H1 (cell line): ENCODE results near the gene LHPP. TPM values are rescaled to one million over a fixed set of nuclear protein-coding genes. Genes with fewer than 3 reads are reported as not detected.

ENCODE experiments used
- CTCF ChIA-PET: fragments of 300-600 bp; sonication (Branson Sonifier 250); formaldehyde crosslinking; loops from one replicate; lab custom pipeline; 2021; ENCODE audit not compliant: partially characterized antibody; lab: Charles Lee
- POLR2A ChIA-PET: fragments of 300-600 bp; sonication (Branson Sonifier 250); formaldehyde crosslinking; loops from one replicate; lab custom pipeline; 2021; ENCODE audit warnings: inconsistent platforms; ENCODE audit not compliant: partially characterized antibody; lab: Charles Lee
- DNase-seq, 2 experiments: peaks; one replicate each; pipeline versions ENCODE4 v3.0.0 to v3.0.0-alpha.2; 2010 to 2022; ENCODE audit warnings: low spot score in 2 of 2, low read depth in 1 of 2, mixed read lengths in 1 of 2
- FAIRE-seq: peaks from 2 replicates; lab custom pipeline; 2011; peaks lifted over from hg19 to GRCh38; lab: Jason Lieb, UNC
- H2AFZ ChIP-seq: 2 replicates; pipeline ENCODE4 v1.8.1; 2012; ENCODE audit warnings: low read length, inconsistent platforms
- H2AK5ac ChIP-seq: 2 replicates; pipeline ENCODE4 v1.6.1; 2013; ENCODE audit warnings: low read depth, low read length
- H2BK120ac ChIP-seq: replicated peaks from 2 replicates; pipeline ENCODE3; 2013; ENCODE audit warnings: low read depth, low read length, inconsistent platforms
- H2BK12ac ChIP-seq: 2 replicates; pipeline ENCODE4 v1.6.1; 2013; ENCODE audit warnings: low read depth, low read length
- H2BK15ac ChIP-seq: 2 replicates; pipeline ENCODE4 v1.6.1; 2013; ENCODE audit warnings: low read length
- H2BK20ac ChIP-seq: 2 replicates; pipeline ENCODE4 v1.6.1; 2013; ENCODE audit warnings: low read length
- H2BK5ac ChIP-seq: 2 replicates; pipeline ENCODE4 v1.6.1; 2013; ENCODE audit warnings: low read depth, low read length
- H3K14ac ChIP-seq: 2 replicates; pipeline ENCODE4 v1.6.1; 2013; ENCODE audit warnings: inconsistent platforms; ENCODE audit not compliant: insufficient read length
- H3K18ac ChIP-seq: 2 replicates; pipeline ENCODE4 v1.6.1; 2013; ENCODE audit warnings: low read length; ENCODE audit errors: extremely low read depth
- H3K23ac ChIP-seq: 2 replicates; pipeline ENCODE4 v1.6.1; 2013; ENCODE audit warnings: inconsistent platforms; ENCODE audit not compliant: insufficient read length
- H3K23me2 ChIP-seq: 2 replicates; pipeline ENCODE4 v1.6.1; 2013; ENCODE audit warnings: low read depth, low read length
- H3K27ac ChIP-seq: 2 replicates; pipeline ENCODE4 v1.6.1; 2011; ENCODE audit warnings: low read depth, low read length, inconsistent platforms
- H3K27me3 ChIP-seq, 4 experiments: replicated peaks in 1 of 4; 1 replicate in 1 of 4; 2 replicates in 3 of 4; pipeline versions ENCODE4 v1.6.1 to v1.8.1; 2011 to 2013; ENCODE audit warnings: low read length in 3 of 4, mild to moderate bottlenecking in 3 of 4, inconsistent platforms in 2 of 4, mixed read lengths in 2 of 4, moderate library complexity in 1 of 4; ENCODE audit not compliant: control insufficient read depth in 3 of 4, insufficient read depth in 3 of 4; ENCODE audit errors: extremely low read depth in 1 of 4
- H3K36me3 ChIP-seq, 4 experiments: 2 replicates each; pipeline versions ENCODE4 v1.6.1 to v1.8.1; 2011 to 2013; ENCODE audit warnings: mild to moderate bottlenecking in 4 of 4, low read length in 3 of 4, moderate library complexity in 2 of 4, control low read depth in 1 of 4, inconsistent platforms in 1 of 4; ENCODE audit not compliant: insufficient read depth in 4 of 4, control insufficient read depth in 2 of 4
- H3K4ac ChIP-seq: replicated peaks from 2 replicates; pipeline ENCODE3; 2013; ENCODE audit warnings: low read length, low read depth, mixed read lengths, inconsistent platforms; ENCODE audit not compliant: insufficient read length
- H3K4me1 ChIP-seq, 4 experiments: replicated peaks in 1 of 4; 1 replicate in 1 of 4; 2 replicates in 3 of 4; pipeline versions ENCODE4 v1.6.1 to v1.8.1; 2011 to 2013; ENCODE audit warnings: low read length in 3 of 4, inconsistent platforms in 2 of 4, mixed read lengths in 1 of 4; ENCODE audit not compliant: insufficient read depth in 4 of 4, control insufficient read depth in 3 of 4
- H3K4me2 ChIP-seq, 2 experiments: 2 replicates each; pipeline versions ENCODE4 v1.6.1 to v1.8.1; 2011 to 2013; ENCODE audit warnings: low read depth in 2 of 2, low read length in 2 of 2, control low read depth in 1 of 2, inconsistent platforms in 1 of 2, mild to moderate bottlenecking in 1 of 2; ENCODE audit not compliant: insufficient read depth in 1 of 2
- H3K4me3 ChIP-seq, 4 experiments: fragments of 200-600, 300-600 bp in 1 of 4; sonication (generic), shearing (Covaris generic), sonication (Bioruptor Twin) in 1 of 4; 2 replicates each; pipeline versions ENCODE4 v1.5.1 to v1.8.1; 2011 to 2016; ENCODE audit warnings: low read length in 4 of 4, low read depth in 3 of 4, control low read depth in 2 of 4, inconsistent platforms in 2 of 4, mild to moderate bottlenecking in 2 of 4, mixed read lengths in 1 of 4, moderate library complexity in 1 of 4; ENCODE audit not compliant: insufficient read depth in 2 of 4; ENCODE audit errors: extremely low read depth in 1 of 4
- H3K56ac ChIP-seq: replicated peaks from 2 replicates; pipeline ENCODE3; 2013; ENCODE audit warnings: low read depth, mild to moderate bottlenecking, mixed read lengths, low read length, inconsistent platforms; ENCODE audit not compliant: insufficient read length
- H3K79me1 ChIP-seq: 2 replicates; pipeline ENCODE4 v1.6.1; 2013; ENCODE audit warnings: low read depth, low read length, control low read depth
- H3K79me2 ChIP-seq, 2 experiments: 2 replicates each; pipeline versions ENCODE4 v1.6.1 to v1.8.1; 2012 to 2013; ENCODE audit warnings: low read length in 2 of 2, mild to moderate bottlenecking in 2 of 2, inconsistent platforms in 1 of 2; ENCODE audit not compliant: insufficient read depth in 2 of 2, control insufficient read depth in 1 of 2
- H3K9ac ChIP-seq, 4 experiments: replicated peaks in 1 of 4; 1 replicate in 1 of 4; 2 replicates in 3 of 4; pipeline versions ENCODE4 v1.6.1 to v1.8.1; 2011 to 2013; ENCODE audit warnings: low read depth in 3 of 4, low read length in 3 of 4, control low read depth in 2 of 4, mild to moderate bottlenecking in 2 of 4, moderate library complexity in 2 of 4, inconsistent platforms in 1 of 4; ENCODE audit errors: extremely low read depth in 1 of 4
- H3K9me3 ChIP-seq, 2 experiments: 2 replicates each; pipeline versions ENCODE4 v1.6.1 to v1.8.1; 2012 to 2013; ENCODE audit warnings: mild to moderate bottlenecking in 2 of 2, moderate library complexity in 2 of 2, control low read depth in 1 of 2, inconsistent platforms in 1 of 2, low read depth in 1 of 2, low read length in 1 of 2, mixed read lengths in 1 of 2; ENCODE audit not compliant: insufficient read depth in 2 of 2
- H4K20me1 ChIP-seq, 2 experiments: replicated peaks in 1 of 2; 2 replicates each; pipeline versions ENCODE3 to v1.8.1; 2011 to 2013; ENCODE audit warnings: inconsistent platforms in 2 of 2, low read length in 2 of 2, mild to moderate bottlenecking in 1 of 2; ENCODE audit not compliant: insufficient read depth in 2 of 2, control insufficient read depth in 1 of 2
- H4K5ac ChIP-seq: 2 replicates; pipeline ENCODE4 v1.6.1; 2013; ENCODE audit warnings: low read length, low read depth, mixed read lengths, inconsistent platforms; ENCODE audit not compliant: insufficient read length
- H4K8ac ChIP-seq: 2 replicates; pipeline ENCODE4 v1.8.0; 2013; ENCODE audit warnings: mild to moderate bottlenecking, moderate library complexity, low read length, inconsistent platforms; ENCODE audit not compliant: insufficient read depth; ENCODE audit errors: extremely low read depth
- H4K91ac ChIP-seq: replicated peaks from 2 replicates; pipeline ENCODE3; 2013; ENCODE audit warnings: low read length, mixed read lengths, inconsistent platforms; ENCODE audit not compliant: insufficient read length
- GABPA ChIP-seq: IDR thresholded peaks from 2 replicates; pipeline ENCODE4 v1.6.1; 2011; ENCODE audit warnings: mild to moderate bottlenecking, low read length, moderate library complexity, borderline replicate concordance; ENCODE audit not compliant: insufficient read depth
- HDAC2 ChIP-seq, 2 experiments: fragments of 300-600 bp in 1 of 2; sonication (generic) in 1 of 2; IDR thresholded peaks; 2 replicates each; pipeline ENCODE4 v1.6.1; 2011 to 2012; ENCODE audit warnings: low read depth in 2 of 2, low read length in 2 of 2, mild to moderate bottlenecking in 2 of 2, moderate library complexity in 2 of 2, borderline replicate concordance in 1 of 2, inconsistent platforms in 1 of 2
- JUN ChIP-seq: IDR thresholded peaks from 2 replicates; pipeline ENCODE4 v1.6.1; 2011; ENCODE audit warnings: low read depth, mild to moderate bottlenecking, improper control_type of control experiment, low read length
- KDM1A ChIP-seq: fragments of 200-600, 300-600 bp; sonication (generic); IDR thresholded peaks from 2 replicates; pipeline ENCODE4 v1.7.1; 2016; ENCODE audit warnings: mild to moderate bottlenecking, low read length, borderline replicate concordance
- KDM5A ChIP-seq: fragments of 200-600 bp; IDR thresholded peaks from 2 replicates; pipeline ENCODE4 v1.7.1; 2012; ENCODE audit warnings: mild to moderate bottlenecking, low read length, inconsistent platforms, mixed read lengths
- TAF7 ChIP-seq: optimal IDR thresholded peaks from 2 replicates; pipeline ENCODE3; 2011; ENCODE audit warnings: low read depth, mild to moderate bottlenecking, inconsistent platforms, low read length, moderate library complexity, borderline replicate concordance
- TCF12 ChIP-seq: IDR thresholded peaks from 2 replicates; pipeline ENCODE4 v1.6.1; 2011; ENCODE audit warnings: low read depth, mild to moderate bottlenecking, low read length
- WGBS, 2 experiments: shearing (Covaris generic) in 1 of 2; methylation state at CpG; one replicate each; pipeline versions ENCODE4 v1.1.6 to v1.1.7; 2013 to 2015; ENCODE audit warnings: low lambda C conversion rate in 2 of 2, mixed read lengths in 2 of 2, inconsistent platforms in 1 of 2, low coverage in 1 of 2, missing lambda C conversion rate in 1 of 2; ENCODE audit not compliant: insufficient replicate concordance in 2 of 2, insufficient coverage in 1 of 2, insufficient read length in 1 of 2; ENCODE audit errors: extremely low coverage in 1 of 2, missing lambda C conversion rate in 1 of 2; 5-methylcytosine and 5-hydroxymethylcytosine counted together
- polyA plus RNA-seq, 7 experiments: library from polyadenylated mRNA; depleted of rRNA in 3 of 7; stranded (reverse) in 5 of 7; unstranded in 2 of 7; fragments of >200 nt in 5 of 7; fragments of 200-250 nt in 2 of 7; gene quantifications; 1 replicate in 5 of 7; 2 replicates in 1 of 7; 4 replicates in 1 of 7; pipeline versions ENCODE4 v1.2.1 to v1.2.3, GENCODE V29; 2011 to 2013; ENCODE audit warnings: missing spikeins in 2 of 7, mixed read lengths in 2 of 7
- total RNA-seq: library from RNA; stranded (reverse); fragmentation: NEBNext Ultra II Directional; extraction: Animal tissue kit (Norgen Biotek cat#: 25700); gene quantifications from 2 replicates; pipeline ENCODE4 v1.2.1, GENCODE V29; 2021

LHPP gene
- total and polyA plus RNA-seq, 2 of the 8 experiments (the other 6 are each of a cell fraction or from before 2014, with no cell fraction given) = 26.0 to 45.0 TPM

DNA sequence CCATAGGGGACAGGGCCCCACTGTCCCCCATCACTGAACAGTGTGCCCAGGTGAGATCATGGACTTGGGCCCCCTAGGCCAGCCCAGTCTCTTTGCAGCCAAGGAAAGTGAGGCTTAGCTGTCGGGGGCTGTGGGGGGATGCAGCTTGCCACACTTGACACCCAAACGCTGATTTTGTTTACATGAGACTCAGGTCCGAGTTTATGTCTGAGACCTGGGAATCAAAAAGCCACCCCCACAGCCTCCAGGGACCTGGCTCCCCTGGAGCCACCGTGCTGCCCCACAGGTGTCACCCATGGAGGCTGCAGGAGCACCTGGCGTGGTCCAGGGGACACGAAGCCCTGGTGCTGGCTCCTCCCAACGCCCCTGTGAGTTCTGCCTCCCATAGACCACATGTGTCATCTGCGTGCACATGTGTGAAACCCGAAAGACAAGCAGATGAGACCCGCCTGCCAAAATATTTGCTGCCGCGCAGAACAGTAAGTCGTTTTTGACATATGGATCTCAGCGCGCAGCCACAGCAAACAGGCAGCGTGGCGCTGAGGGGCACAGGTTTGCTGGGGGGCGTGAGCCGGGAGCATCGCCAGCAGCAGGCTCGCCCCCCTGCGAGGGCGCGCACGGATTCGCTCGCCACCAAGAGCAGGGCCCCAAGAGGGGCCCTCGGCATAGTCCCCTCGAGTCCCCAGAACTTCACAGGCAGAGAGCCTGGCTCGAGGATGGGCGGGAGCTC lies 112.3 kb downstream of the LHPP start:
- Histone ChIP-seq H2BK20ac (no peak overlapping the region), H3K27me3 (no peaks in the 10 kb centered on the region), H3K23me2 (no peaks in the 10 kb centered on the region), H3K56ac (no peak overlapping the region), H4K8ac (no peak overlapping the region), H3K23ac (no peak overlapping the region), H3K4ac (no peak overlapping the region), H2BK12ac (no peak overlapping the region), H3K27ac (no peak overlapping the region), H3K4me1 (no peaks in the 10 kb centered on the region; a peak in 1 of 7 replicates), H4K91ac (no peak overlapping the region), H3K4me2 (no peak overlapping the region), H3K9ac (no peak overlapping the region), H3K18ac (no peak overlapping the region), H4K20me1 (peaks cover 2 to 7% of the 10 kb centered on the region in 2 experiments), H3K79me1 (no peaks in the 10 kb centered on the region), H2BK15ac (no peak overlapping the region), H2AK5ac (no peak overlapping the region), H3K36me3 (no peaks in the 10 kb centered on the region), H2BK5ac (no peak overlapping the region), H2BK120ac (no peak overlapping the region), H3K79me2 (no peaks in the 10 kb centered on the region), H4K5ac (no peak overlapping the region), H2AFZ (no peak overlapping the region), H3K4me3 (no peak overlapping the region)
- CTCF ChIA-PET = interaction anchor here (1.2 to 1.7 kb wide), 4 partner anchors 9 to 168 kb away, joined by 3 to 8 read pairs (median 4); no protein-coding TSS in a partner anchor
- FAIRE-seq (no peak), DNase-seq (no peak)
- WGBS, 2 experiments = 91% methylated on average over 23 of the region's 31 CpGs; no CpG with 5 or more reads in 1 of the 2 experiments
- TF ChIP-seq KDM1A = no peak
- TF ChIP-seq TAF7 = no peak
- TF ChIP-seq KDM5A = no peak
- no peak for TF ChIP-seq HDAC2 (IDR thresholded peaks at IDR 0.05; ENCODE audit: borderline replicate concordance in 1 of 2, low read depth in 2 of 2, low read length in 2 of 2)
- TF ChIP-seq JUN = no peak
- TF ChIP-seq TCF12 = no peak
- no peak for TF ChIP-seq GABPA
- TF ChIP-seq, all 59 proteins: peak for 0
- POLR2A ChIA-PET = no interaction called here
- Histone ChIP-seq H3K9me3 (0 out of 4 replicates have a peak, but pooled peaks cover 0 to 4% of the 10 kb centered on the region in 2 experiments), H3K14ac (no peak overlapping the region)
